ENCODE results near the gene PATL2.

DNA sequence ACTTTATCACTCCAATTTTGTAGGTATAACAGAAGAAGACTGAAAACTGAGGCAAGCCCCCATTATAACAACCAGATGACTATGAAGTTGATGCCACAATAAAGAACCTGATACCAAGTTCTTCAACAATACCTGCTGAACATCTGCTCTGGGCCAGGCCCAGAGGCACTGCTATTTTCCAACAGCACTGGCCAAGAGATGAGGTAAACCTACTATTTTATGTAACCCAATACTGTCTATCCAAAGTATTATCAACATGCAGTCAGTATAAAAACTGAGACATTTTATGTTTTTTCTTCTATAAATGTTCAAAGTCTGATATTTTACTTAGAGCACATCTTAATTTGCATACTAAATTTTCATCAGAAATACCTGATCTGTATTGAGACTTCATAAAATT is 53.7 kb downstream of the PATL2 start:
- no peak for TF ChIP-seq POLR2A (IDR thresholded peaks at IDR 0.05; ENCODE audit: low read depth, low read length)
- TF ChIP-seq SPI1 (IDR thresholded peaks at IDR 0.05; ENCODE audit: low read depth, low read length), result no peak
- no peak for TF ChIP-seq PAX5 (IDR thresholded peaks at IDR 0.05; ENCODE audit: insufficient read depth, low read length, severe bottlenecking)

Data from GM12891 (cell line).